Neural crest cell (in vitro differentiated cells): Measurements from ENCODE around the gene WDR37. TPM values are rescaled to one million over a fixed set of nuclear protein-coding genes. Genes with fewer than 3 reads are reported as not detected.
"Not testable (repeated sequence)": the region's sequence is repeated elsewhere in the genome, so short reads cannot be mapped to it uniquely, and the experiment has no call there.

Experiments used
- DNase-seq: peaks from one replicate; pipeline ENCODE4 v3.0.0; 2021; ENCODE audit warnings: low read depth, mixed read lengths, low spot score
- H3K27ac Mint-ChIP-seq: one replicate; pipeline ENCODE4 v1.8.0; 2021; ENCODE audit warnings: mild to moderate bottlenecking, mixed read lengths; ENCODE audit not compliant: unreplicated experiment
- H3K27me3 Mint-ChIP-seq: 2 replicates; pipeline ENCODE4 v1.8.0; 2021; ENCODE audit warnings: low read depth, mild to moderate bottlenecking, mixed read lengths
- H3K36me3 Mint-ChIP-seq: 2 replicates; pipeline ENCODE4 v1.8.0; 2021; ENCODE audit warnings: low read depth, mild to moderate bottlenecking, mixed read lengths
- H3K4me1 Mint-ChIP-seq: 2 replicates; pipeline ENCODE4 v1.8.0; 2021; ENCODE audit warnings: mixed read lengths
- H3K4me3 Mint-ChIP-seq: one replicate; pipeline ENCODE4 v1.8.0; 2021; ENCODE audit warnings: mild to moderate bottlenecking, mixed read lengths
- H3K9me3 Mint-ChIP-seq: 2 replicates; pipeline ENCODE4 v1.8.0; 2021; ENCODE audit warnings: mixed read lengths
- CTCF ChIP-seq: fragments of 200-600 bp; sonication (generic); conservative IDR thresholded peaks from 2 replicates; pipeline ENCODE4 v1.5.0; 2021; ENCODE audit warnings: antibody characterized with exemption, mild to moderate bottlenecking
- total RNA-seq: library from RNA; stranded (reverse); gene quantifications from 2 replicates; pipeline ENCODE4 v1.2.1, GENCODE V29; 2021

Gene WDR37
- total RNA-seq, 1 donor from 2014 or later, result 19.5 TPM

GRCh38 chr10:1034758-1035157, 21.4 kb upstream of the WDR37 start:
- TF ChIP-seq CTCF, result no peak
- DNase-seq, result no peak
- peaks cover 24% of the 10 kb centered on the region for H3K4me1 Mint-ChIP-seq
- peaks cover 4% of the 10 kb centered on the region for H3K36me3 Mint-ChIP-seq
- H3K27me3 Mint-ChIP-seq, result no peaks in the 10 kb centered on the region
- peak overlapping the region; percentile 86 for H3K27ac Mint-ChIP-seq
- H3K4me3 Mint-ChIP-seq, result no peak overlapping the region
- peaks cover 2% of the 10 kb centered on the region for H3K9me3 Mint-ChIP-seq

GRCh38 chr10:1035201-1035600, 21.0 kb upstream of the WDR37 start:
- Mint-ChIP-seq H3K27ac (peak overlapping the region; percentile 8), H3K27me3 (no peaks in the 10 kb centered on the region), H3K4me3 (no peak overlapping the region), H3K36me3 (peaks cover 6% of the 10 kb centered on the region), H3K4me1 (peaks cover 27% of the 10 kb centered on the region), H3K9me3 (peaks cover 2% of the 10 kb centered on the region)
- no peak for DNase-seq
- no peak for TF ChIP-seq CTCF

GRCh38 chr10:1036341-1036791, 19.8 kb upstream of the WDR37 start:
- H3K4me1 Mint-ChIP-seq, result peaks cover 36% of the 10 kb centered on the region
- no peak for DNase-seq
- H3K4me3 Mint-ChIP-seq, result no peak overlapping the region
- no peak overlapping the region for H3K27ac Mint-ChIP-seq
- peaks cover 2% of the 10 kb centered on the region for H3K9me3 Mint-ChIP-seq
- no peak for TF ChIP-seq CTCF
- H3K36me3 Mint-ChIP-seq, result peaks cover 8% of the 10 kb centered on the region
- no peaks in the 10 kb centered on the region for H3K27me3 Mint-ChIP-seq

GRCh38 chr10:1037098-1037497, 19.1 kb upstream of the WDR37 start:
- Mint-ChIP-seq H3K4me3 (peak overlapping the region; percentile 6), H3K27ac (peak overlapping the region; percentile 17), H3K36me3 (peaks cover 9% of the 10 kb centered on the region), H3K9me3 (peaks cover 2% of the 10 kb centered on the region), H3K27me3 (no peaks in the 10 kb centered on the region), H3K4me1 (peaks cover 37% of the 10 kb centered on the region)
- DNase-seq, result no peak
- TF ChIP-seq CTCF, result no peak

- Mint-ChIP-seq H3K36me3 (peaks cover 14% of the 10 kb centered on the region), H3K4me1 (peaks cover 43% of the 10 kb centered on the region)
- DNase-seq, H3K27ac Mint-ChIP-seq, H3K27me3 Mint-ChIP-seq, H3K4me3 Mint-ChIP-seq, H3K9me3 Mint-ChIP-seq: not testable (repeated sequence)
These were observed 17.4 kb upstream of the WDR37 start for GRCh38 chr10:1038769-1039168.

- no peak overlapping the region for H3K27ac Mint-ChIP-seq
- peaks cover 45% of the 10 kb centered on the region for H3K4me1 Mint-ChIP-seq
- no peaks in the 10 kb centered on the region for H3K9me3 Mint-ChIP-seq
These were observed 16.1 kb upstream of the WDR37 start for GRCh38 chr10:1040133-1040532.

More at GRCh38 chr10:1040133-1040532, 16.1 kb upstream of the WDR37 start:
- DNase-seq, result no peak
- TF ChIP-seq CTCF, result no peak
- H3K4me3 Mint-ChIP-seq, result no peak overlapping the region
- H3K27me3 Mint-ChIP-seq, result no peaks in the 10 kb centered on the region
- peaks cover 14% of the 10 kb centered on the region for H3K36me3 Mint-ChIP-seq
